H7 (cell line): Measurements from ENCODE around the gene CAPN5. TPM values are rescaled to one million over a fixed set of nuclear protein-coding genes. Genes with fewer than 3 reads are reported as not detected.
"Not testable (repeated sequence)": the region's sequence is repeated elsewhere in the genome, so short reads cannot be mapped to it uniquely, and the experiment has no call there.

Source experiments
- DNase-seq: peaks from one replicate; pipeline ENCODE4 v3.0.0; 2012
- H3K27me3 ChIP-seq: 2 replicates; pipeline ENCODE4 v1.6.0; 2011; ENCODE audit warnings: mild to moderate bottlenecking, low read length; ENCODE audit not compliant: control insufficient read depth, insufficient read depth
- H3K36me3 ChIP-seq: replicated peaks from 2 replicates; pipeline ENCODE4 v1.5.1; 2011; ENCODE audit warnings: low read length; ENCODE audit not compliant: control insufficient read depth, insufficient read depth
- H3K4me3 ChIP-seq: 2 replicates; pipeline ENCODE4 v1.5.1; 2011; ENCODE audit warnings: low read depth, mild to moderate bottlenecking, control low read depth, low read length, moderate library complexity; ENCODE audit not compliant: insufficient read depth
- total RNA-seq: library from RNA; depleted of rRNA; stranded (reverse); fragments of >200 nt; shearing (Covaris generic); gene quantifications from 2 replicates; pipeline ENCODE4 v1.2.3, GENCODE V29; 2014

CAPN5 gene
- total RNA-seq, 1 experiment from 2014 or later = 16.3 TPM

- Histone ChIP-seq H3K27me3 (no peaks in the 10 kb centered on the region), H3K4me3 (no peak overlapping the region), H3K36me3 (no peaks in the 10 kb centered on the region)
- no peak for DNase-seq
These were observed 15.3 kb upstream of the CAPN5 start for GRCh38 chr11:77051511-77051910.

GRCh38 chr11:77052518-77052917 lies 14.3 kb upstream of the CAPN5 start:
- DNase-seq = no peak
- Histone ChIP-seq H3K4me3 (no peak overlapping the region), H3K36me3 (no peaks in the 10 kb centered on the region), H3K27me3 (no peaks in the 10 kb centered on the region)

GRCh38 chr11:77053217-77054015 lies 13.4 kb upstream of the CAPN5 start:
- no peaks in the 10 kb centered on the region for H3K27me3 ChIP-seq
- DNase-seq = no peak
- H3K4me3 ChIP-seq = no peak overlapping the region
- H3K36me3 ChIP-seq = no peaks in the 10 kb centered on the region

GRCh38 chr11:77054084-77054483 lies 12.7 kb upstream of the CAPN5 start:
- no peak for DNase-seq
- no peaks in the 10 kb centered on the region for H3K27me3 ChIP-seq
- H3K4me3 ChIP-seq = no peak overlapping the region
- no peaks in the 10 kb centered on the region for H3K36me3 ChIP-seq

GRCh38 chr11:77055101-77055561 lies 11.6 kb upstream of the CAPN5 start:
- DNase-seq = no peak
- no peak overlapping the region for H3K4me3 ChIP-seq
- no peaks in the 10 kb centered on the region for H3K36me3 ChIP-seq
- no peaks in the 10 kb centered on the region for H3K27me3 ChIP-seq

- Histone ChIP-seq H3K36me3 (no peaks in the 10 kb centered on the region), H3K27me3 (no peaks in the 10 kb centered on the region), H3K4me3 (no peak overlapping the region)
- no peak for DNase-seq
These were observed 10.9 kb upstream of the CAPN5 start for GRCh38 chr11:77055913-77056312.

GRCh38 chr11:77056814-77057402 lies 9.9 kb upstream of the CAPN5 start:
- H3K4me3 ChIP-seq = no peak overlapping the region
- DNase-seq = no peak
- no peaks in the 10 kb centered on the region for H3K27me3 ChIP-seq
- H3K36me3 ChIP-seq = no peaks in the 10 kb centered on the region

- no peak for DNase-seq
These were observed 8.8 kb upstream of the CAPN5 start for GRCh38 chr11:77057938-77058474.

GRCh38 chr11:77058900-77059299 lies 7.9 kb upstream of the CAPN5 start:
- DNase-seq = no peak
- Histone ChIP-seq H3K4me3 (no peak overlapping the region), H3K36me3 (no peaks in the 10 kb centered on the region), H3K27me3 (no peaks in the 10 kb centered on the region; the same call in 1 of the 2 replicates)

More at GRCh38 chr11:77057938-77058474, 8.8 kb upstream of the CAPN5 start:
- Histone ChIP-seq H3K4me3 (no peak overlapping the region), H3K36me3 (no peaks in the 10 kb centered on the region), H3K27me3 (no peaks in the 10 kb centered on the region)

- Histone ChIP-seq H3K4me3 (no peak overlapping the region), H3K27me3 (no peaks in the 10 kb centered on the region; the same call in 1 of the 2 replicates), H3K36me3 (no peaks in the 10 kb centered on the region)
- DNase-seq = no peak
These were observed 7.0 kb upstream of the CAPN5 start for GRCh38 chr11:77059806-77060205.

- no peak for DNase-seq
- Histone ChIP-seq H3K4me3 (no peak overlapping the region), H3K27me3 (peaks cover 1% of the 10 kb centered on the region; the same call in 1 of the 2 replicates), H3K36me3 (no peaks in the 10 kb centered on the region)
These were observed 6.5 kb upstream of the CAPN5 start for GRCh38 chr11:77060234-77060633.

GRCh38 chr11:77061258-77061657 lies 5.5 kb upstream of the CAPN5 start:
- not testable (repeated sequence) for H3K36me3 ChIP-seq, H3K4me3 ChIP-seq, DNase-seq, H3K27me3 ChIP-seq

- H3K36me3 ChIP-seq = no peaks in the 10 kb centered on the region
- no peak overlapping the region for H3K4me3 ChIP-seq
- peaks cover 4% of the 10 kb centered on the region; the same call in 1 of the 2 replicates for H3K27me3 ChIP-seq
- DNase-seq = peak; percentile 67
These were observed 3.8 kb upstream of the CAPN5 start for GRCh38 chr11:77062924-77063323.

GRCh38 chr11:77063407-77063806 lies 3.4 kb upstream of the CAPN5 start:
- no peak overlapping the region for H3K4me3 ChIP-seq
- H3K36me3 ChIP-seq = no peaks in the 10 kb centered on the region
- DNase-seq = no peak
- peaks cover 4% of the 10 kb centered on the region; the same call in 1 of the 2 replicates for H3K27me3 ChIP-seq

- Histone ChIP-seq H3K27me3 (peaks cover 4% of the 10 kb centered on the region; the same call in 1 of the 2 replicates), H3K4me3 (no peak overlapping the region), H3K36me3 (no peaks in the 10 kb centered on the region)
- no peak for DNase-seq
These were observed 2.9 kb upstream of the CAPN5 start for GRCh38 chr11:77063861-77064260.
